Activated CD4-positive, alpha-beta T cell treated with anti-CD3 and anti-CD28 coated beads for 1 hour (primary cell): ENCODE results near the gene HSPA8.

Experiments used
- DNase-seq: peaks from one replicate; pipeline ENCODE4 v3.0.0-alpha.2; 2020

The HSPA8 gene

DNA sequence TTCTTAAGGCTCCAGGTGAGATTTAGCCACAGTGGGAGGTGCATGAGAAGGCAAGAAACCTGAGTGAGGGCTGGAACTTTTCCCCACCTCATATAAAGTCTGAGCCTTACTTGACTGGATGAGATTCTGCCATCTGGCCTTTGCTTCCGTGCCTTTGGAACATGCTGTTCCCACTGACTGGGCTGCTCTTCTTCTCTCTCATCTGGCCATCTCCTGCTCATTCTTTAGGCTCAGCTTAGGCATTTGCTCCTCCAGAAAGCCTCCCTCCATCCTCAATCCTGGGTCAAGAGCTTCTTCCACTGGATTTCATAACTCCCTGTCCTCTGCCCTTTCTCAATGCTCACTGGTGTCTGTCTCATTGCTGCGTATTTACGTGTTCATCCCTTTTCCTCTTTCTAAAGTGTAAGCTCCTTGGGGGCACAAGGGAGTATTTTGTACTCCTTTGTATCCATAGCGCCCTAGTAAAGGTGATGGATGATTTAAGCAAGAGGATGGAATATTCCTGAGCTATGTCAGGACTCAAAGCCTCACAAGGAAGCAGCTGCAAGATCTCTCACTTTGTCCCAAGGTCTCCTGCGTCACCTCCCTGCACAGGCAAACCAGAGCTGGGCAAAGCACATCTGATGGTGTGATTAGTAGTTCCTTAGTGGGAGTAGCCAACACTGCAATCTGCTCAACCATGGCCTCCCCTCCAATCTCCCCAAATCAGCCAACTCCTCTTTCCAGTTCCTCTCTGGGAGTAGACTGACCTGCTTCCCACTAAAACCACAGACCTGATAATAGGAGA is 15.3 kb downstream of the HSPA8 start:
- no peak for DNase-seq

DNA sequence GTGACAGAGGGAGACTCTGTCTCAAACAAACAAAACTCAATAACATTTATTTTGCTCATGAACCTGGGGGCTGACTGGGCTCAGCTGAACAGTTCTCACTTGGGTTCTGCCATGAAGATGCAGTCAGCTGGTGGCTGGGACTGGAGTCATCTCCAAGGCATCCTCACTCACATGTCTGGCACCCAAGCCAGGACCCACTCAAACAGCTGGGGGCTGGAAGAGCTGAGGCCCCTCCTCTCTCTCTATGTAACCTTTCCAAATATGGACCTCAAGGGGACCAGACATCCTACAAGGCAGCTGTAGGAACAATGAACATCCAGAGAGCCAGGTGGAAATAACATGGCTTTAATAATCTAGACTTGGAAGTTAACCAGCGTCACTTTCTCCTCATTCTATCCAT is 16.8 kb downstream of the HSPA8 start:
- DNase-seq = no peak

- DNase-seq = no peak
Observed at GRCh38 chr11:123041185-123041584, 20.8 kb downstream of the HSPA8 start.

- no peak for DNase-seq
Observed at GRCh38 chr11:123040111-123040432, 21.9 kb downstream of the HSPA8 start.

- no peak for DNase-seq
Observed at GRCh38 chr11:123035831-123036230, 26.1 kb downstream of the HSPA8 start.

- DNase-seq = no peak
Observed at GRCh38 chr11:123034597-123034996, 27.3 kb downstream of the HSPA8 start.

DNA sequence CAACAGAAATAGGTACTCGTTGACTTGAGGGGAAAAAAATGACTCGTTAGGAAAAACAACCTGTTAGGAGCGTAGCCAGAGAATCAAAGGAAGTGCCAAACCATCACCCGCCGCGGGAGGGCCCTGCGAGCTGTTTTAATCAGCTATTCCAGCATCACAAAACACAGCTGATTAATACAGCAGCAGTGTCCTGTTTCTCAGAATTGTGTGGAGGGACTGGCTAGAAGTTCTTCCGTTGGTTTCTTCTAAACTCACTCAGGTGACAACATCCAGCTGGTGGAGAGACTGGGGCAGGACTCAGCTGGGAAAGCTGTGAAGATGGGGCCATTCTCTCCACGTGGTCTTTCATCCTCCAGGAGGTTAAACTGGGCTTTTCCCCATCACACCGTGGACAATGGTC is 28.0 kb downstream of the HSPA8 start:
- DNase-seq = no peak

GRCh38 chr11:123030517-123030916 is 31.4 kb downstream of the HSPA8 start:
- no peak for DNase-seq

DNA sequence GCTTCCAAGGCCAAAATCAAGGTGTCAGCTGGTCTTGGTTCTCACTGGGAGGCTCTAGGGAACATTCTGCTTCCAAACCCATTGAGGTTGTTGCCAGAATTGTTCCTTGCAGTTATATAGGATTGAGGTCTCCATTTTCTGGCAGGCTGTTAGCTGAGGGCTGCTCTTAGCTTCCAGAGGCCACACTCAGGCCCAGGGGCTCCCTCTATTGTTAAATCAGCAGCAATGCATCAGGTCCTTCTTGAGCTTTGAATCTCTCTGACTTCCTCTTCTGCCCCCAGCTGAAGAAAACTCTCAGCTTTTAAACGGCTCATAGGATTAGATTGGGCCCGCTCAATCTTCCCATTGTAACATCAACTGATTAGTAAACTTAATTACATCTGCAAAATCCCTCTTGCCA is 41.0 kb downstream of the HSPA8 start:
- no peak for DNase-seq

- no peak for DNase-seq
Observed at GRCh38 chr11:123018702-123019101, 43.2 kb downstream of the HSPA8 start.

GRCh38 chr11:123011510-123011909 is 50.4 kb downstream of the HSPA8 start:
- no peak for DNase-seq
